Measurements from ENCODE around the gene NPAS2. TPM values are rescaled to one million over a fixed set of nuclear protein-coding genes. Genes with fewer than 3 reads are reported as not detected.

Gene NPAS2
- total RNA-seq, 2 experiments from 2014 or later: 4.2 to 4.9 TPM

GRCh38 chr2:100784681-100785080, 35.3 kb upstream of the NPAS2 start:
- H3K27ac Mint-ChIP-seq: no peak overlapping the region
- H3K27me3 Mint-ChIP-seq: peaks cover 3% of the 10 kb centered on the region
- POLR2A ChIA-PET: no interaction called here
- ATAC-seq (ENCODE audit: low read depth): no peak
- H3K4me1 Mint-ChIP-seq: no peaks in the 10 kb centered on the region
- H3K4me3 Mint-ChIP-seq: no peak overlapping the region
- H3K9me3 Mint-ChIP-seq: no peaks in the 10 kb centered on the region
- no peak for DNase-seq
- no peaks in the 10 kb centered on the region for H3K36me3 Mint-ChIP-seq

GRCh38 chr2:100785626-100786296, 34.2 kb upstream of the NPAS2 start:
- ATAC-seq (ENCODE audit: low read depth) (no peak), DNase-seq (no peak)
- no peaks in the 10 kb centered on the region for H3K9me3 Mint-ChIP-seq
- H3K36me3 Mint-ChIP-seq: no peaks in the 10 kb centered on the region
- POLR2A ChIA-PET: no interaction called here
- no peak overlapping the region for H3K4me3 Mint-ChIP-seq
- H3K27me3 Mint-ChIP-seq: peaks cover 3% of the 10 kb centered on the region
- no peak overlapping the region for H3K27ac Mint-ChIP-seq
- no peaks in the 10 kb centered on the region for H3K4me1 Mint-ChIP-seq

GRCh38 chr2:100786297-100786658, 33.7 kb upstream of the NPAS2 start:
- POLR2A ChIA-PET: no interaction called here
- no peak overlapping the region for H3K27ac Mint-ChIP-seq

GRCh38 chr2:100786985-100787384, 33.0 kb upstream of the NPAS2 start:
- Mint-ChIP-seq H3K27ac (no peak overlapping the region), H3K36me3 (no peaks in the 10 kb centered on the region), H3K4me3 (no peak overlapping the region), H3K4me1 (no peaks in the 10 kb centered on the region), H3K27me3 (peaks cover 3% of the 10 kb centered on the region), H3K9me3 (no peaks in the 10 kb centered on the region)
- no peak for DNase-seq
- POLR2A ChIA-PET: no interaction called here
- ATAC-seq (ENCODE audit: low read depth): no peak

More at GRCh38 chr2:100786297-100786658, 33.7 kb upstream of the NPAS2 start:
- H3K9me3 Mint-ChIP-seq: no peaks in the 10 kb centered on the region
- H3K4me3 Mint-ChIP-seq: no peak overlapping the region
- no peaks in the 10 kb centered on the region for H3K4me1 Mint-ChIP-seq
- ATAC-seq (ENCODE audit: low read depth) (no peak), DNase-seq (no peak)
- peaks cover 3% of the 10 kb centered on the region for H3K27me3 Mint-ChIP-seq
- H3K36me3 Mint-ChIP-seq: no peaks in the 10 kb centered on the region

- POLR2A ChIA-PET: no interaction called here
- Mint-ChIP-seq H3K36me3 (no peaks in the 10 kb centered on the region), H3K27ac (no peak overlapping the region), H3K9me3 (no peaks in the 10 kb centered on the region), H3K27me3 (no peaks in the 10 kb centered on the region), H3K4me3 (no peak overlapping the region), H3K4me1 (no peaks in the 10 kb centered on the region)
- DNase-seq (no peak), ATAC-seq (ENCODE audit: low read depth) (no peak)
Measured at GRCh38 chr2:100789361-100789760, 30.6 kb upstream of the NPAS2 start.

GRCh38 chr2:100791294-100791935, 28.5 kb upstream of the NPAS2 start:
- no peaks in the 10 kb centered on the region for H3K36me3 Mint-ChIP-seq
- no peak for DNase-seq
- POLR2A ChIA-PET: no interaction called here
- no peaks in the 10 kb centered on the region for H3K9me3 Mint-ChIP-seq
- no peak overlapping the region for H3K27ac Mint-ChIP-seq
- H3K4me1 Mint-ChIP-seq: no peaks in the 10 kb centered on the region
- no peak overlapping the region for H3K4me3 Mint-ChIP-seq
- no peaks in the 10 kb centered on the region for H3K27me3 Mint-ChIP-seq
- ATAC-seq (ENCODE audit: low read depth): no peak

- Mint-ChIP-seq H3K4me3 (no peak overlapping the region), H3K36me3 (no peaks in the 10 kb centered on the region), H3K27me3 (no peaks in the 10 kb centered on the region), H3K4me1 (no peaks in the 10 kb centered on the region), H3K27ac (no peak overlapping the region), H3K9me3 (no peaks in the 10 kb centered on the region)
- DNase-seq (no peak), ATAC-seq (ENCODE audit: low read depth) (no peak)
- POLR2A ChIA-PET: no interaction called here
Measured at GRCh38 chr2:100791936-100792308, 28.0 kb upstream of the NPAS2 start.

- Mint-ChIP-seq H3K9me3 (no peaks in the 10 kb centered on the region), H3K4me1 (no peaks in the 10 kb centered on the region), H3K36me3 (no peaks in the 10 kb centered on the region), H3K27me3 (no peaks in the 10 kb centered on the region), H3K4me3 (no peak overlapping the region), H3K27ac (no peak overlapping the region)
- no peak for DNase-seq
- POLR2A ChIA-PET: no interaction called here
- no peak for ATAC-seq (ENCODE audit: low read depth)
Measured at GRCh38 chr2:100793220-100793619, 26.7 kb upstream of the NPAS2 start.

GRCh38 chr2:100793982-100794381, 26.0 kb upstream of the NPAS2 start:
- Mint-ChIP-seq H3K4me1 (no peaks in the 10 kb centered on the region), H3K9me3 (no peaks in the 10 kb centered on the region), H3K27ac (no peak overlapping the region), H3K4me3 (no peak overlapping the region), H3K36me3 (no peaks in the 10 kb centered on the region), H3K27me3 (no peaks in the 10 kb centered on the region)
- DNase-seq (no peak), ATAC-seq (ENCODE audit: low read depth) (no peak)
- POLR2A ChIA-PET: no interaction called here

GRCh38 chr2:100796499-100797100, 23.3 kb upstream of the NPAS2 start:
- POLR2A ChIA-PET: no interaction called here
- Mint-ChIP-seq H3K4me3 (no peak overlapping the region), H3K36me3 (no peaks in the 10 kb centered on the region), H3K9me3 (no peaks in the 10 kb centered on the region), H3K27ac (no peak overlapping the region), H3K27me3 (no peaks in the 10 kb centered on the region), H3K4me1 (no peaks in the 10 kb centered on the region)
- ATAC-seq (ENCODE audit: low read depth) (no peak), DNase-seq (no peak)

GRCh38 chr2:100799686-100800085, 20.3 kb upstream of the NPAS2 start:
- Mint-ChIP-seq H3K9me3 (no peaks in the 10 kb centered on the region), H3K27ac (no peak overlapping the region), H3K4me3 (no peak overlapping the region), H3K4me1 (no peaks in the 10 kb centered on the region), H3K36me3 (no peaks in the 10 kb centered on the region), H3K27me3 (no peaks in the 10 kb centered on the region)
- POLR2A ChIA-PET: no interaction called here
- ATAC-seq (ENCODE audit: low read depth) (no peak), DNase-seq (no peak)

GRCh38 chr2:100800915-100801314, 19.0 kb upstream of the NPAS2 start:
- Mint-ChIP-seq H3K27ac (no peak overlapping the region), H3K36me3 (no peaks in the 10 kb centered on the region), H3K27me3 (no peaks in the 10 kb centered on the region), H3K4me1 (no peaks in the 10 kb centered on the region), H3K4me3 (no peak overlapping the region), H3K9me3 (no peaks in the 10 kb centered on the region)
- POLR2A ChIA-PET: no interaction called here
- ATAC-seq (ENCODE audit: low read depth) (no peak), DNase-seq (no peak)

- H3K9me3 Mint-ChIP-seq: no peaks in the 10 kb centered on the region
- POLR2A ChIA-PET: no interaction called here
- H3K36me3 Mint-ChIP-seq: no peaks in the 10 kb centered on the region
- ATAC-seq (ENCODE audit: low read depth) (no peak), DNase-seq (no peak)
- no peak overlapping the region for H3K4me3 Mint-ChIP-seq
- no peaks in the 10 kb centered on the region for H3K27me3 Mint-ChIP-seq
- H3K27ac Mint-ChIP-seq: no peak overlapping the region
- no peaks in the 10 kb centered on the region for H3K4me1 Mint-ChIP-seq
Measured at GRCh38 chr2:100801402-100801801, 18.5 kb upstream of the NPAS2 start.

- H3K4me1 Mint-ChIP-seq: no peaks in the 10 kb centered on the region
- ATAC-seq (ENCODE audit: low read depth): no peak
Measured at GRCh38 chr2:100802066-100802465, 17.9 kb upstream of the NPAS2 start.

More at GRCh38 chr2:100802066-100802465, 17.9 kb upstream of the NPAS2 start:
- no peak for DNase-seq
- Mint-ChIP-seq H3K36me3 (no peaks in the 10 kb centered on the region), H3K4me3 (no peak overlapping the region), H3K27me3 (no peaks in the 10 kb centered on the region), H3K27ac (no peak overlapping the region), H3K9me3 (no peaks in the 10 kb centered on the region)
- POLR2A ChIA-PET: no interaction called here
